SK-N-SH treated with all-trans-retinoic acid at 6 μM for 48 hours (cell line): ENCODE data around the gene DEPDC5.

ENCODE experiments used
- ATAC-seq: fragments of 200-7000 bp; cut with Tn5 transposase; 3 replicates; pipeline ENCODE4 v1.9.1; 2020; ENCODE audit warnings: mild to moderate bottlenecking, moderate library complexity
- ARNTL ChIP-seq: fragments of 450-650 bp; formaldehyde crosslinking; IDR thresholded peaks from 2 replicates; pipeline ENCODE4 v1.5.0; 2020; ENCODE audit warnings: low read depth, mild to moderate bottlenecking, moderate library complexity, borderline replicate concordance
- CSDC2 ChIP-seq: fragments of 250-450 bp; sonication (Bioruptor Pico); IDR thresholded peaks from 2 replicates; pipeline ENCODE4 v1.5.0; 2020; ENCODE audit warnings: mild to moderate bottlenecking, moderate library complexity
- ESRRG ChIP-seq: fragments of 250-450 bp; sonication (Bioruptor Pico); IDR thresholded peaks from 2 replicates; pipeline ENCODE4 v1.6.1; 2021; ENCODE audit warnings: mild to moderate bottlenecking
- ISL1 ChIP-seq: fragments of 250-450 bp; sonication (Bioruptor Pico); IDR thresholded peaks from 2 replicates; pipeline ENCODE4 v2.1.2; 2022; ENCODE audit warnings: mild to moderate bottlenecking, moderate library complexity
- PATZ1 ChIP-seq: fragments of 250-450 bp; sonication (Bioruptor Pico); IDR thresholded peaks from 2 replicates; pipeline ENCODE4 v1.8.0; 2020; ENCODE audit warnings: mild to moderate bottlenecking, moderate library complexity, borderline replicate concordance
- PPARA ChIP-seq: fragments of 250-450 bp; sonication (Bioruptor Pico); IDR thresholded peaks from 2 replicates; pipeline ENCODE4 v1.5.0; 2020; ENCODE audit warnings: mild to moderate bottlenecking, borderline replicate concordance
- RARB ChIP-seq: fragments of 250-450 bp; sonication (Bioruptor Pico); IDR thresholded peaks from 2 replicates; pipeline ENCODE4 v1.8.0; 2021; ENCODE audit warnings: mild to moderate bottlenecking, moderate library complexity
- SNAI2 ChIP-seq: fragments of 250-450 bp; sonication (Bioruptor Pico); IDR thresholded peaks from 2 replicates; pipeline ENCODE4 v1.5.0; 2020; ENCODE audit warnings: mild to moderate bottlenecking, moderate library complexity
- TCF4 ChIP-seq: fragments of 250-450 bp; sonication (Bioruptor Pico); IDR thresholded peaks from 2 replicates; pipeline ENCODE4 v1.8.0; 2021; ENCODE audit warnings: mild to moderate bottlenecking, moderate library complexity, borderline replicate concordance
- TOX ChIP-seq: fragments of 250-450 bp; sonication (Bioruptor Pico); IDR thresholded peaks from 2 replicates; pipeline ENCODE4 v1.8.0; 2021; ENCODE audit warnings: mild to moderate bottlenecking, moderate library complexity, borderline replicate concordance
- ZC3H10 ChIP-seq: fragments of 250-450 bp; sonication (Bioruptor Pico); IDR thresholded peaks from 2 replicates; pipeline ENCODE4 v1.5.1; 2021; ENCODE audit warnings: mild to moderate bottlenecking, moderate library complexity
- ZFP3 ChIP-seq: fragments of 250-450 bp; sonication (Bioruptor Pico); IDR thresholded peaks from 2 replicates; pipeline ENCODE4 v1.5.0; 2020; ENCODE audit warnings: mild to moderate bottlenecking, moderate library complexity
- ZNF565 ChIP-seq: fragments of 450-650 bp; formaldehyde crosslinking; conservative IDR thresholded peaks from 2 replicates; pipeline ENCODE4 v1.5.0; 2020; ENCODE audit warnings: low read depth, mild to moderate bottlenecking, moderate library complexity
- ZNF70 ChIP-seq: fragments of 450-650 bp; formaldehyde crosslinking; IDR thresholded peaks from 2 replicates; pipeline ENCODE4 v1.5.0; 2020; ENCODE audit warnings: mild to moderate bottlenecking, moderate library complexity
- ZNF8 ChIP-seq: fragments of 450-650 bp; formaldehyde crosslinking; IDR thresholded peaks from 2 replicates; pipeline ENCODE4 v1.5.0; 2020; ENCODE audit warnings: mild to moderate bottlenecking, moderate library complexity
- TF ChIP-seq, protein P1 (sequence below): fragments of 250-450 bp; sonication (Bioruptor Pico); IDR thresholded peaks from 2 replicates; pipeline ENCODE4 v1.5.1; 2021; ENCODE audit warnings: mild to moderate bottlenecking, moderate library complexity
- TF ChIP-seq, protein P2 (sequence below): fragments of 250-450 bp; sonication (Bioruptor Pico); IDR thresholded peaks from 2 replicates; pipeline ENCODE4 v1.5.0; 2020; ENCODE audit warnings: mild to moderate bottlenecking, moderate library complexity
- TF ChIP-seq, protein P3 (sequence below): fragments of 250-450 bp; sonication (Bioruptor Pico); IDR thresholded peaks from 2 replicates; pipeline ENCODE4 v1.5.1; 2020; ENCODE audit warnings: low read depth, mild to moderate bottlenecking, moderate library complexity
- TF ChIP-seq, protein P4 (sequence below): fragments of 250-450 bp; sonication (Bioruptor Pico); IDR thresholded peaks from 2 replicates; pipeline ENCODE4 v1.8.0; 2021; ENCODE audit warnings: low read depth, mild to moderate bottlenecking, moderate library complexity, borderline replicate concordance

DEPDC5 gene

DNA sequence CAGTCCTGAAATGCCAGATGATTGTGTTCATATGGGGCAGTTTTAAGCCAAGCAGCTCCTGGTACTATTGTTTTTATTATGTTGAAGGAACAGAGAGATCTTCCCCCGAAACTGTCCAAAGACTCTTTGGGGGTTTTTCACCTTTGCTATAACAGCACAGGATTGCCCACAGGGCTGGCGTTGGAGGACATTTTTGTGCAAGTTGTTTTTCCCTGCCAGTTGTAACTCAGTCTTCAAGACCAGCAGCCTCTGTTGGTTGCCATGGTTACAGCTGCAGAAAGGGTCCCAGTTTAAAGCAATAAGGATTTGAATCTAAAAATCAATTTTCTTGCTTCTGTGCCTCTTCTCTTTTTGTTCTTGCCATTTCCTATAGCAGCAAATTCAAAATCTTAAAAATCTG is 145.1 kb downstream of the DEPDC5 start:
- ATAC-seq = no peak
- TF ChIP-seq PATZ1 (CRISPR knock-in tag) = no peak
- TF ChIP-seq, protein P1, sequence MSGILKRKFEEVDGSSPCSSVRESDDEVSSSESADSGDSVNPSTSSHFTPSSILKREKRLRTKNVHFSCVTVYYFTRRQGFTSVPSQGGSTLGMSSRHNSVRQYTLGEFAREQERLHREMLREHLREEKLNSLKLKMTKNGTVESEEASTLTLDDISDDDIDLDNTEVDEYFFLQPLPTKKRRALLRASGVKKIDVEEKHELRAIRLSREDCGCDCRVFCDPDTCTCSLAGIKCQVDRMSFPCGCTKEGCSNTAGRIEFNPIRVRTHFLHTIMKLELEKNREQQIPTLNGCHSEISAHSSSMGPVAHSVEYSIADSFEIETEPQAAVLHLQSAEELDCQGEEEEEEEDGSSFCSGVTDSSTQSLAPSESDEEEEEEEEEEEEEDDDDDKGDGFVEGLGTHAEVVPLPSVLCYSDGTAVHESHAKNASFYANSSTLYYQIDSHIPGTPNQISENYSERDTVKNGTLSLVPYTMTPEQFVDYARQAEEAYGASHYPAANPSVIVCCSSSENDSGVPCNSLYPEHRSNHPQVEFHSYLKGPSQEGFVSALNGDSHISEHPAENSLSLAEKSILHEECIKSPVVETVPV (CRISPR knock-in tag) = no peak
- TF ChIP-seq, all 23 proteins: peak for 0

DNA sequence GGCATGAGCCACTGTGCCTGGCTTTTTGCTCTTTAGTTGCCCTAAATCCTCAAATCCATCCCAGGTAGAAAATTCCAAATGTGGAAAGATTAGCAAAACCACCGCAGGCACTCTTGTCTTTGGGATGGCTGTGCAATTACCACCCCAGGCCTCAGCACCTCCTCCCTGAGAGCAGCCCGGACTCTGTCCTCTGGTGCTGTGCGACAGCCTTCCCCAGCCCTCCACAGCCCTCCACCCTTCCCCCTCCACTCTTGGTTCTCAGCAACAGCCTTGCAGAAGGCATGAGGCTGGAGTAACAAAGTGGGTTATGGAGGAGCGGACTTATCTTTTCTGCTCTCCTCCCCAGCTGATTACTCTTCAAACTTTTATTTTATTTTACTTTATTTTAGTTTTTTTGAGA is 145.8 kb downstream of the DEPDC5 start:
- ATAC-seq = no peak
- TF ChIP-seq TCF4 (CRISPR knock-in tag) (no peak), PPARA (no peak), ZNF565 (no peak), CSDC2 (CRISPR knock-in tag) (no peak), ARNTL (CRISPR knock-in tag) (no peak), SNAI2 (no peak), ISL1 (CRISPR knock-in tag) (no peak), ZC3H10 (CRISPR knock-in tag) (no peak), ZFP3 (CRISPR knock-in tag) (no peak), TOX (CRISPR knock-in tag) (no peak)
- TF ChIP-seq, protein P1 (CRISPR knock-in tag) = no peak
- TF ChIP-seq, protein P2, sequence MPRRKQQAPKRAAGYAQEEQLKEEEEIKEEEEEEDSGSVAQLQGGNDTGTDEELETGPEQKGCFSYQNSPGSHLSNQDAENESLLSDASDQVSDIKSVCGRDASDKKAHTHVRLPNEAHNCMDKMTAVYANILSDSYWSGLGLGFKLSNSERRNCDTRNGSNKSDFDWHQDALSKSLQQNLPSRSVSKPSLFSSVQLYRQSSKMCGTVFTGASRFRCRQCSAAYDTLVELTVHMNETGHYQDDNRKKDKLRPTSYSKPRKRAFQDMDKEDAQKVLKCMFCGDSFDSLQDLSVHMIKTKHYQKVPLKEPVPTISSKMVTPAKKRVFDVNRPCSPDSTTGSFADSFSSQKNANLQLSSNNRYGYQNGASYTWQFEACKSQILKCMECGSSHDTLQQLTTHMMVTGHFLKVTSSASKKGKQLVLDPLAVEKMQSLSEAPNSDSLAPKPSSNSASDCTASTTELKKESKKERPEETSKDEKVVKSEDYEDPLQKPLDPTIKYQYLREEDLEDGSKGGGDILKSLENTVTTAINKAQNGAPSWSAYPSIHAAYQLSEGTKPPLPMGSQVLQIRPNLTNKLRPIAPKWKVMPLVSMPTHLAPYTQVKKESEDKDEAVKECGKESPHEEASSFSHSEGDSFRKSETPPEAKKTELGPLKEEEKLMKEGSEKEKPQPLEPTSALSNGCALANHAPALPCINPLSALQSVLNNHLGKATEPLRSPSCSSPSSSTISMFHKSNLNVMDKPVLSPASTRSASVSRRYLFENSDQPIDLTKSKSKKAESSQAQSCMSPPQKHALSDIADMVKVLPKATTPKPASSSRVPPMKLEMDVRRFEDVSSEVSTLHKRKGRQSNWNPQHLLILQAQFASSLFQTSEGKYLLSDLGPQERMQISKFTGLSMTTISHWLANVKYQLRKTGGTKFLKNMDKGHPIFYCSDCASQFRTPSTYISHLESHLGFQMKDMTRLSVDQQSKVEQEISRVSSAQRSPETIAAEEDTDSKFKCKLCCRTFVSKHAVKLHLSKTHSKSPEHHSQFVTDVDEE (CRISPR knock-in tag) = no peak

GRCh38 chr22:31901388-31902137 is 147.7 kb downstream of the DEPDC5 start:
- no peak for ATAC-seq
- no peak for TF ChIP-seq PATZ1 (CRISPR knock-in tag)
- no peak for TF ChIP-seq SNAI2
- TF ChIP-seq, protein P3, sequence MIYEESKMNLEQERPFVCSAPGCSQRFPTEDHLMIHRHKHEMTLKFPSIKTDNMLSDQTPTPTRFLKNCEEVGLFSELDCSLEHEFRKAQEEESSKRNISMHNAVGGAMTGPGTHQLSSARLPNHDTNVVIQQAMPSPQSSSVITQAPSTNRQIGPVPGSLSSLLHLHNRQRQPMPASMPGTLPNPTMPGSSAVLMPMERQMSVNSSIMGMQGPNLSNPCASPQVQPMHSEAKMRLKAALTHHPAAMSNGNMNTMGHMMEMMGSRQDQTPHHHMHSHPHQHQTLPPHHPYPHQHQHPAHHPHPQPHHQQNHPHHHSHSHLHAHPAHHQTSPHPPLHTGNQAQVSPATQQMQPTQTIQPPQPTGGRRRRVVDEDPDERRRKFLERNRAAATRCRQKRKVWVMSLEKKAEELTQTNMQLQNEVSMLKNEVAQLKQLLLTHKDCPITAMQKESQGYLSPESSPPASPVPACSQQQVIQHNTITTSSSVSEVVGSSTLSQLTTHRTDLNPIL (CRISPR knock-in tag) = no peak
- TF ChIP-seq ZNF8 = no peak
- TF ChIP-seq RARB (CRISPR knock-in tag) = no peak
- TF ChIP-seq, protein P2 (CRISPR knock-in tag) = no peak
- TF ChIP-seq TCF4 (CRISPR knock-in tag) = no peak
- TF ChIP-seq, protein P4, sequence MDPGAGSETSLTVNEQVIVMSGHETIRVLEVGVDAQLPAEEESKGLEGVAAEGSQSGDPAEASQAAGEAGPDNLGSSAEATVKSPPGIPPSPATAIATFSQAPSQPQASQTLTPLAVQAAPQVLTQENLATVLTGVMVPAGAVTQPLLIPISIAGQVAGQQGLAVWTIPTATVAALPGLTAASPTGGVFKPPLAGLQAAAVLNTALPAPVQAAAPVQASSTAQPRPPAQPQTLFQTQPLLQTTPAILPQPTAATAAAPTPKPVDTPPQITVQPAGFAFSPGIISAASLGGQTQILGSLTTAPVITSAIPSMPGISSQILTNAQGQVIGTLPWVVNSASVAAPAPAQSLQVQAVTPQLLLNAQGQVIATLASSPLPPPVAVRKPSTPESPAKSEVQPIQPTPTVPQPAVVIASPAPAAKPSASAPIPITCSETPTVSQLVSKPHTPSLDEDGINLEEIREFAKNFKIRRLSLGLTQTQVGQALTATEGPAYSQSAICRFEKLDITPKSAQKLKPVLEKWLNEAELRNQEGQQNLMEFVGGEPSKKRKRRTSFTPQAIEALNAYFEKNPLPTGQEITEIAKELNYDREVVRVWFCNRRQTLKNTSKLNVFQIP (CRISPR knock-in tag) = no peak
- no peak for TF ChIP-seq ZNF70 (CRISPR knock-in tag)
- TF ChIP-seq, protein P1 (CRISPR knock-in tag) = no peak
- TF ChIP-seq ESRRG (CRISPR knock-in tag) = no peak
